Measurements from ENCODE around the gene KRTAP25-1.

Gene KRTAP25-1

GRCh38 chr21:30248844-30249243, 40.5 kb downstream of the KRTAP25-1 start:
- DNase-seq (ENCODE audit: low read depth), result no peak

GRCh38 chr21:30245061-30245460, 44.3 kb downstream of the KRTAP25-1 start:
- no peak for DNase-seq (ENCODE audit: low read depth)

- DNase-seq (ENCODE audit: low read depth), result no peak
Measured at GRCh38 chr21:30243691-30244090, 45.6 kb downstream of the KRTAP25-1 start.

- DNase-seq (ENCODE audit: low read depth), result no peak
Measured at GRCh38 chr21:30240661-30241060, 48.7 kb downstream of the KRTAP25-1 start.
